IMR-90 (cell line): ENCODE data around the gene AP4M1. TPM values are rescaled to one million over a fixed set of nuclear protein-coding genes. Genes with fewer than 3 reads are reported as not detected.

Experiments
- ATAC-seq: fragments of 200-7000 bp; cut with Tn5 transposase; 2 replicates; pipeline ENCODE4 v1.9.1; 2020; ENCODE audit warnings: low read depth, mild to moderate bottlenecking, moderate library complexity
- BruUV-seq: library from RNA; stranded (reverse); fragments of 400-500 nt; replicated peaks from 2 replicates; lab custom pipeline; 2021; lab: Mats Ljungman, UMichigan
- CTCF ChIA-PET: fragments of 300-600 bp; formaldehyde crosslinking; extraction: SDS; loops from one replicate; lab custom pipeline; 2021; ENCODE audit warnings: antibody characterized with exemption; lab: Yijun Ruan, JAX
- POLR2A ChIA-PET: fragments of 300-600 bp; sonication (Branson Sonifier 250); formaldehyde crosslinking; loops from one replicate; lab custom pipeline; 2022; ENCODE audit warnings: antibody characterized with exemption; ENCODE audit not compliant: unreplicated experiment; lab: Charles Lee
- DNase-seq: peaks from one replicate; pipeline ENCODE4 v3.0.0; 2013
- H2AFZ ChIP-seq: replicated peaks from 2 replicates; pipeline ENCODE3; 2013; ENCODE audit warnings: low read length, mild to moderate bottlenecking; ENCODE audit not compliant: poor library complexity
- H2AK5ac ChIP-seq: 2 replicates; pipeline ENCODE4 v1.6.1; 2013; ENCODE audit warnings: low read depth, low read length, inconsistent platforms
- H2AK9ac ChIP-seq: replicated peaks from 2 replicates; pipeline ENCODE3; 2013; ENCODE audit warnings: mild to moderate bottlenecking, low read depth, low read length, moderate library complexity; ENCODE audit not compliant: poor library complexity
- H2BK120ac ChIP-seq: 2 replicates; pipeline ENCODE4 v1.6.1; 2013; ENCODE audit warnings: low read depth, low read length, inconsistent platforms
- H2BK15ac ChIP-seq: 3 replicates; pipeline ENCODE4 v1.6.1; 2013; ENCODE audit warnings: low read depth, low read length, inconsistent platforms
- H2BK20ac ChIP-seq: 2 replicates; pipeline ENCODE4 v1.6.1; 2013; ENCODE audit warnings: low read depth, mild to moderate bottlenecking, inconsistent platforms, low read length, moderate library complexity
- H2BK5ac ChIP-seq: 2 replicates; pipeline ENCODE4 v1.6.1; 2013; ENCODE audit warnings: mild to moderate bottlenecking, low read depth, low read length, inconsistent platforms; ENCODE audit not compliant: poor library complexity, severe bottlenecking
- H3K14ac ChIP-seq: replicated peaks from 2 replicates; pipeline ENCODE4 v1.6.1; 2013; ENCODE audit warnings: low read depth, low read length, inconsistent platforms
- H3K18ac ChIP-seq: 2 replicates; pipeline ENCODE4 v1.6.1; 2013; ENCODE audit warnings: low read depth, low read length, control low read depth
- H3K23ac ChIP-seq: 2 replicates; pipeline ENCODE4 v1.6.1; 2013; ENCODE audit warnings: low read depth, low read length, inconsistent platforms
- H3K27ac ChIP-seq: 2 replicates; pipeline ENCODE4 v1.5.1; 2013; ENCODE audit warnings: mild to moderate bottlenecking, control low read depth, low read length; ENCODE audit not compliant: insufficient read depth
- H3K27me3 ChIP-seq: 2 replicates; pipeline ENCODE4 v1.6.1; 2013; ENCODE audit warnings: low read length; ENCODE audit not compliant: control insufficient read depth, insufficient read depth
- H3K36me3 ChIP-seq: 2 replicates; pipeline ENCODE4 v1.6.1; 2013; ENCODE audit warnings: low read length, mixed read lengths; ENCODE audit not compliant: control insufficient read depth, insufficient read depth
- H3K4ac ChIP-seq: 2 replicates; pipeline ENCODE4 v1.6.1; 2013; ENCODE audit warnings: low read depth, low read length, inconsistent platforms
- H3K4me1 ChIP-seq: 2 replicates; pipeline ENCODE4 v1.6.1; 2013; ENCODE audit warnings: low read length, mixed read lengths; ENCODE audit not compliant: control insufficient read depth, insufficient read depth
- H3K4me2 ChIP-seq: 2 replicates; pipeline ENCODE4 v1.6.1; 2013; ENCODE audit warnings: low read depth, mild to moderate bottlenecking, control low read depth, low read length, moderate library complexity
- H3K4me3 ChIP-seq: 2 replicates; pipeline ENCODE4 v1.5.1; 2013; ENCODE audit warnings: low read depth, mild to moderate bottlenecking, control low read depth, low read length, moderate library complexity; ENCODE audit not compliant: insufficient read depth
- H3K56ac ChIP-seq: 2 replicates; pipeline ENCODE4 v1.6.1; 2013; ENCODE audit warnings: low read length, inconsistent platforms; ENCODE audit not compliant: insufficient read depth; ENCODE audit errors: extremely low read depth
- H3K79me1 ChIP-seq, 2 experiments: 2 replicates each; pipeline ENCODE4 v1.6.1; 2013; ENCODE audit warnings: low read length in 2 of 2, inconsistent platforms in 1 of 2, low read depth in 1 of 2
- H3K9ac ChIP-seq: 2 replicates; pipeline ENCODE4 v1.6.1; 2013; ENCODE audit warnings: low read depth, low read length, control low read depth
- H3K9me1 ChIP-seq: 2 replicates; pipeline ENCODE4 v1.6.1; 2013; ENCODE audit warnings: low read length, inconsistent platforms; ENCODE audit not compliant: insufficient read depth
- H3K9me3 ChIP-seq: 2 replicates; pipeline ENCODE4 v1.6.1; 2013; ENCODE audit warnings: low read length; ENCODE audit not compliant: control insufficient read depth, insufficient read depth
- H4K20me1 ChIP-seq: 2 replicates; pipeline ENCODE4 v1.6.1; 2013; ENCODE audit warnings: low read length, inconsistent platforms; ENCODE audit not compliant: insufficient read depth
- H4K5ac ChIP-seq: 2 replicates; pipeline ENCODE4 v1.6.1; 2013; ENCODE audit warnings: mild to moderate bottlenecking, low read depth, low read length, control low read depth
- H4K8ac ChIP-seq, 2 experiments: 2 replicates each; pipeline ENCODE4 v1.6.1; 2013; ENCODE audit warnings: low read depth in 2 of 2, low read length in 2 of 2, control low read depth in 1 of 2, inconsistent platforms in 1 of 2
- H4K91ac ChIP-seq: 2 replicates; pipeline ENCODE4 v1.6.1; 2013; ENCODE audit warnings: low read depth, low read length, inconsistent platforms; ENCODE audit not compliant: insufficient read depth
- BHLHE40 ChIP-seq: fragments of 150-350 bp; IDR thresholded peaks from 2 replicates; pipeline ENCODE4 v1.6.1; 2016; ENCODE audit warnings: mild to moderate bottlenecking, low read depth, low read length
- CEBPB ChIP-seq: IDR thresholded peaks from 2 replicates; pipeline ENCODE4 v1.6.1; 2012; ENCODE audit warnings: low read depth, low read length, improper control_type of control experiment
- CHD1 ChIP-seq: IDR thresholded peaks from 2 replicates; pipeline ENCODE4 v1.6.1; 2012; ENCODE audit warnings: low read depth, low read length, improper control_type of control experiment
- CTCF ChIP-seq: conservative IDR thresholded peaks from 2 replicates; pipeline ENCODE4 v1.5.1; 2012; ENCODE audit warnings: mild to moderate bottlenecking, low read depth, low read length, improper control_type of control experiment
- ELK1 ChIP-seq: fragments of 150-350 bp; IDR thresholded peaks from 2 replicates; pipeline ENCODE4 v1.6.1; 2016; ENCODE audit warnings: low read depth, mild to moderate bottlenecking, low read length, moderate library complexity, borderline replicate concordance
- FOS ChIP-seq: fragments of 150-350 bp; IDR thresholded peaks from 2 replicates; pipeline ENCODE4 v1.6.1; 2016; ENCODE audit warnings: low read depth, low read length
- MAFK ChIP-seq: IDR thresholded peaks from 2 replicates; pipeline ENCODE4 v1.6.1; 2012; ENCODE audit warnings: low read depth, low read length, improper control_type of control experiment
- MAZ ChIP-seq: IDR thresholded peaks from 2 replicates; pipeline ENCODE4 v1.6.1; 2012; ENCODE audit warnings: low read depth, mild to moderate bottlenecking, low read length, improper control_type of control experiment, moderate library complexity, borderline replicate concordance
- MXI1 ChIP-seq: IDR thresholded peaks from 2 replicates; pipeline ENCODE4 v1.6.1; 2012; ENCODE audit warnings: low read depth, mild to moderate bottlenecking, low read length, moderate library complexity, borderline replicate concordance
- NFE2L2 ChIP-seq: fragments of 150-350 bp; IDR thresholded peaks from 2 replicates; pipeline ENCODE4 v1.6.1; 2016; ENCODE audit warnings: low read depth, mild to moderate bottlenecking, low read length
- POLR2A ChIP-seq: IDR thresholded peaks from 2 replicates; pipeline ENCODE4 v1.6.1; 2012; ENCODE audit warnings: mild to moderate bottlenecking, low read depth, low read length
- RAD21 ChIP-seq: IDR thresholded peaks from 2 replicates; pipeline ENCODE4 v1.6.1; 2012; ENCODE audit warnings: low read length, improper control_type of control experiment
- RCOR1 ChIP-seq: IDR thresholded peaks from 2 replicates; pipeline ENCODE4 v1.6.1; 2012; ENCODE audit warnings: mild to moderate bottlenecking, low read length, improper control_type of control experiment; ENCODE audit not compliant: insufficient replicate concordance
- RFX5 ChIP-seq: IDR thresholded peaks from 2 replicates; pipeline ENCODE4 v1.8.0; 2012; ENCODE audit warnings: low read depth, mild to moderate bottlenecking, low read length, moderate library complexity
- USF2 ChIP-seq: fragments of 150-350 bp; IDR thresholded peaks from 2 replicates; pipeline ENCODE4 v1.6.1; 2017; ENCODE audit warnings: mild to moderate bottlenecking, antibody characterized with exemption, low read length, low read depth
- WGBS, 2 experiments: methylation state at CpG; one replicate each; pipeline versions ENCODE4 v1.1.5 to v1.1.7; 2013; ENCODE audit warnings: missing lambda C conversion rate in 2 of 2; ENCODE audit not compliant: insufficient read length in 1 of 2; ENCODE audit errors: extremely low coverage in 2 of 2; 5-methylcytosine and 5-hydroxymethylcytosine counted together
- dilution Hi-C: fragments of 300-500 bp; cut with HindIII; formaldehyde crosslinking; loops from one replicate; pipeline ENCODE4 v1.14.3; 2018; ENCODE audit warnings: low sequenced_read_pairs; ENCODE audit not compliant: unreplicated experiment
- in situ Hi-C: fragments of 300-500 bp; cut with MboI; formaldehyde crosslinking; loops from 3 replicates; pipeline ENCODE4 v1.14.3; 2019; ENCODE audit warnings: low sequenced_read_pairs, inconsistent platforms, mixed read lengths
- intact Hi-C: fragments of 100-400 bp; cut with micrococcal nuclease; formaldehyde crosslinking; loops from 2 replicates; pipeline ENCODE4 v1.10.0; 2022
- polyA plus RNA-seq, 3 experiments: library from polyadenylated mRNA; depleted of rRNA; stranded (reverse); fragments of >200 nt; gene quantifications; 2 replicates each; pipeline ENCODE4 v1.2.3, GENCODE V29; 2012; ENCODE audit warnings: low replicate concordance in 1 of 3
- total RNA-seq: library from RNA; depleted of rRNA; stranded (reverse); fragments of >200 nt; gene quantifications from 2 replicates; pipeline ENCODE4 v1.2.3, GENCODE V29; 2012

Gene AP4M1
- total and polyA plus RNA-seq, 2 of the 4 experiments (the other 2 are of a cell fraction): 21.1 to 21.4 TPM

- Histone ChIP-seq H3K4me3 (peak within 1 kb of the TSS; percentile 73), H3K9me1 (peaks cover 9% of the 10 kb centered on the region), H4K5ac (peak within 1 kb of the TSS; percentile 76), H2BK15ac (peak within 1 kb of the TSS; percentile 16), H3K36me3 (peaks cover 24% of the 10 kb centered on the region), H3K4me1 (peaks cover 9% of the 10 kb centered on the region), H3K56ac (peak within 1 kb of the TSS; percentile 83), H4K8ac (peak within 1 kb of the TSS; percentile 36 to 96), H3K4me2 (peak within 1 kb of the TSS; percentile 89), H3K4ac (peak within 1 kb of the TSS; percentile 98), H2BK120ac (peak within 1 kb of the TSS; percentile 82), H3K9me3 (peaks cover 1% of the 10 kb centered on the region; the same call in 1 of the 2 replicates), H3K9ac (peak within 1 kb of the TSS; percentile 87), H3K27me3 (no peaks in the 10 kb centered on the region), H2AK5ac (peak within 1 kb of the TSS; percentile 84), H2AFZ (peak within 1 kb of the TSS; percentile 97), H3K27ac (peak within 1 kb of the TSS; percentile 87), H2AK9ac (peak within 1 kb of the TSS; percentile 99), H3K23ac (peak within 1 kb of the TSS; percentile 73), H3K18ac (peak within 1 kb of the TSS; percentile 39; the same call in 1 of the 2 replicates), H3K14ac (peak within 1 kb of the TSS; percentile 91), H2BK20ac (peak within 1 kb of the TSS; percentile 57; the same call in 1 of the 2 replicates), H3K79me1 (peaks cover 11 to 35% of the 10 kb centered on the region in 2 experiments), H4K91ac (peak within 1 kb of the TSS; percentile 93), H4K20me1 (peaks cover 21% of the 10 kb centered on the region), H2BK5ac (peak within 1 kb of the TSS; percentile 78)
- no TSS peak for BruUV-seq
- 0% methylated on average over 4 of the region's 55 CpGs; no CpG with 5 or more reads in 1 of the 2 experiments for WGBS, 2 experiments
- DNase-seq (peak; percentile 99), ATAC-seq (peak; percentile 90)
- in situ Hi-C loops: no loop called here
- ChIA-PET CTCF (no interaction called here), POLR2A (no interaction called here)
- intact Hi-C loops: loop anchor here (1.0 kb wide), 1 partner anchor 87 kb away; no protein-coding TSS in a partner anchor
- dilution Hi-C loops: no loop called here
- peak; percentile 95 for TF ChIP-seq CTCF
- no peak for TF ChIP-seq RFX5
- no peak for TF ChIP-seq CHD1
- peak; percentile 97 for TF ChIP-seq MAFK
- peak; percentile 67 for TF ChIP-seq BHLHE40
- no peak for TF ChIP-seq CEBPB
- peak; percentile 54 for TF ChIP-seq USF2
- peak; percentile 92 for TF ChIP-seq NFE2L2
- peak; percentile 92; the same call in 1 of the 2 replicates for TF ChIP-seq MAZ
- no peak for TF ChIP-seq ELK1
- peak; percentile 85 for TF ChIP-seq MXI1
- peak; percentile 73 for TF ChIP-seq RAD21
- TF ChIP-seq POLR2A: peak; percentile 90
- no peak for TF ChIP-seq RCOR1
- TF ChIP-seq FOS: peak; percentile 90
These were observed 19.8 kb upstream of the AP4M1 start, which contains the start of gene ZNF3 for GRCh38 chr7:100081535-100082102. Gene ZNF3 (minus strand): TSS chr7:100081723. CDS start chr7:100077357, 4,366 bp downstream.
